Medulla oblongata (tissue), 1 donor: ENCODE data around the gene KRTAP5-10.
"Not testable (repeated sequence)": the region's sequence is repeated elsewhere in the genome, so short reads cannot be mapped to it uniquely, and the experiment has no call there.

Experiments used
- DNase-seq: peaks from one replicate; pipeline ENCODE4 v3.0.0-alpha.2; 2015; ENCODE audit errors: extremely low spot score

The KRTAP5-10 gene

GRCh38 chr11:71542879-71543777, 22.2 kb upstream of the KRTAP5-10 start:
- DNase-seq = no peak

- no peak for DNase-seq
These were observed 21.5 kb upstream of the KRTAP5-10 start for GRCh38 chr11:71543866-71544265.

- no peak for DNase-seq
These were observed 20.7 kb upstream of the KRTAP5-10 start for GRCh38 chr11:71544525-71545214.

- DNase-seq = no peak
These were observed 19.9 kb upstream of the KRTAP5-10 start for GRCh38 chr11:71545405-71545966.

GRCh38 chr11:71548120-71548519, 17.2 kb upstream of the KRTAP5-10 start, which contains the start of gene KRTAP5-9:
TSS of gene KRTAP5-9 (plus strand) at chr11:71548420. CDS start at chr11:71548658, 238 bp downstream.
- DNase-seq = no peak

- DNase-seq = no peak
These were observed 16.6 kb upstream of the KRTAP5-10 start for GRCh38 chr11:71548716-71549151.

GRCh38 chr11:71551711-71552110, 13.7 kb upstream of the KRTAP5-10 start:
- DNase-seq = no peak

GRCh38 chr11:71554996-71555395, 10.4 kb upstream of the KRTAP5-10 start:
- DNase-seq = no peak

GRCh38 chr11:71555508-71555907, 9.9 kb upstream of the KRTAP5-10 start:
- no peak for DNase-seq

GRCh38 chr11:71556018-71556417, 9.3 kb upstream of the KRTAP5-10 start:
- no peak for DNase-seq

- no peak for DNase-seq
These were observed 8.1 kb upstream of the KRTAP5-10 start for GRCh38 chr11:71557257-71557656.

- peak; percentile 73 for DNase-seq
These were observed 6.4 kb upstream of the KRTAP5-10 start for GRCh38 chr11:71558996-71559395.

- no peak for DNase-seq
These were observed 3.2 kb upstream of the KRTAP5-10 start for GRCh38 chr11:71562120-71562519.

GRCh38 chr11:71563406-71563805, 2.0 kb upstream of the KRTAP5-10 start:
- DNase-seq = peak; percentile 45

GRCh38 chr11:71564430-71564829, 933 bp upstream of the KRTAP5-10 start:
- DNase-seq = no peak

- no peak for DNase-seq
These were observed 788 bp downstream of the KRTAP5-10 start for GRCh38 chr11:71566081-71566620.

- DNase-seq = not testable (repeated sequence)
These were observed 1.6 kb downstream of the KRTAP5-10 start for GRCh38 chr11:71566626-71567599.

GRCh38 chr11:71567633-71568032, 2.3 kb downstream of the KRTAP5-10 start:
- DNase-seq = not testable (repeated sequence)

- no peak for DNase-seq
These were observed 3.5 kb downstream of the KRTAP5-10 start for GRCh38 chr11:71568704-71569349.

- DNase-seq = not testable (repeated sequence)
These were observed 5.9 kb downstream of the KRTAP5-10 start for GRCh38 chr11:71571101-71571850.
